ENCODE data around the gene FRMD4B. TPM values are rescaled to one million over a fixed set of nuclear protein-coding genes. Genes with fewer than 3 reads are reported as not detected.

Gene FRMD4B
- total RNA-seq, 1 donor from 2014 or later = 78.0 TPM

DNA sequence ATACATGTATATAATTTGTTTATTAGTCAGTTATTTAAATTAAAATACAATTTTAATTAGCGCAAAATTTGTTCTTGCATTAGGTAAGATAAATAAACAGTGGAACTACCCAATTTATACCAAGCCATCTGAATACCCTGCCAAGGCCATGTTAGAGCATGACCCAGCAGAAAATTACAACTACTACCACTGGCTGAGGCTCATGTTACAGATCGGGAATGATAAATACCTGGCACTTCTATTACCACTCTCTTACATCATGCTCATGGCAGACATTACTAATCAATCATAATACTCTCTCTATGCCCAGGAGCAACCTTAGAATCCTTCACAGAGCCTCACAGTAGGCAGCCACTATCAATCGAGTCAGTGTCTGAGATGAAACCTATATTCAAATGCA lies 242.3 kb downstream of the FRMD4B start:
- Mint-ChIP-seq H3K4me1 (ENCODE audit: low read depth) (peaks cover 2% of the 10 kb centered on the region), H3K27ac (no peak overlapping the region), H3K27me3 (ENCODE audit: low read depth) (peaks cover 23% of the 10 kb centered on the region), H3K9me3 (no peaks in the 10 kb centered on the region), H3K4me3 (ENCODE audit: low read depth) (no peak overlapping the region), H3K36me3 (ENCODE audit: low read depth) (no peaks in the 10 kb centered on the region)
- intact Hi-C loops (cut with micrococcal nuclease) = no loop called here
- DNase-seq (ENCODE audit: low spot score) = no peak

DNA sequence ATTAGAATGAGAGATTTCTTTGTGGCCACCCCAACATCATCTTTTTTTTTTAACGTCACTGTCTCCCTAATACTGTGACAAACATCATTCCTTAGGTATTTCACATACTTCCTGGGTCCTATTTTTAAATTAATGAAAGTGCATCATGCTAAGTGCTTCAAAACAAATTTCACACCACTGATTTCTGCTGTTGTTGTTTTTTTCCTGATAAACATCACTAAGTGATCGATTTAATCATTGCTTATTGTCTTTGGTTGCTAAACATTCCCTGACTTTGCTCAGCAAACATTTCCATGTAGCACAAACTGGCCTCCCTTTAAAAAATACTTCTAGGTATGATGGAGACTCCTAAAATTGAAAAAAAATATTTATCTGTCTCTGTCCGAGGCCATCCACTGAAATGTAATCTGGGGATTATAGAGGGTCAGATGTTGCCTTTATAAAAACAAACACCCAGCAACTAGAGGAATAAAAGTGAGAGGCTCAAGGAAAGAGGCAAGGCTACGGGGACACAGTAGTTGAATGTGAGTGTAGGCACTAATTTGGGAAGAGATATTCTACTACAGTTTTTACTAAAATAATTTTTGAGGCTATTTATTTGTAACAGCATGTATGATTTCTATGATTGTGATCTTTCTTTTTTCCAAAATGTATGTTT lies 243.0 kb downstream of the FRMD4B start:
- DNase-seq (ENCODE audit: low spot score) = no peak
- Mint-ChIP-seq H3K4me3 (ENCODE audit: low read depth) (no peak overlapping the region), H3K27ac (no peak overlapping the region), H3K36me3 (ENCODE audit: low read depth) (no peaks in the 10 kb centered on the region), H3K9me3 (no peaks in the 10 kb centered on the region), H3K4me1 (ENCODE audit: low read depth) (peaks cover 2% of the 10 kb centered on the region), H3K27me3 (ENCODE audit: low read depth) (peaks cover 28% of the 10 kb centered on the region)
- intact Hi-C loops (cut with micrococcal nuclease) = no loop called here

DNA sequence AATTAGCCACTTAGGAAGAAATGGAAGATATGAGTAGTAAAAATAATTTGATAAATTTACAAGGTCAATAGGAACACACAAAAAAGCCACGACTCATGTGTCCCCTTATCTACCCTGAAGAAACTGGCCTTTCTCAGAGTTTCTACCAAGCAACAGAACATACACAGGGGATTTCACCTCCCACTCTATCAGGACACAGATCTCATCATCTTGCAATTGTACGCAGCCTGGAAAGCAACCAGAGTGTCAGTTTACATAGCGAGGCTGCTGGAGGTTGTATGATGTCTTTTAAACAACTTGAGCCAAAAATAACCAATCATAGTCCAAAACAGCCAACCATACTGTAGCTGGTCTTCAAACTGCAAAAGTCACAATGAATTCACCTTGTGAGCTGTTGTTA lies 243.8 kb downstream of the FRMD4B start:
- no peak for DNase-seq (ENCODE audit: low spot score)
- H3K9me3 Mint-ChIP-seq = no peaks in the 10 kb centered on the region
- no peaks in the 10 kb centered on the region for H3K36me3 Mint-ChIP-seq (ENCODE audit: low read depth)
- H3K27ac Mint-ChIP-seq = no peak overlapping the region
- H3K27me3 Mint-ChIP-seq (ENCODE audit: low read depth) = peaks cover 28% of the 10 kb centered on the region
- H3K4me3 Mint-ChIP-seq (ENCODE audit: low read depth) = no peak overlapping the region
- intact Hi-C loops (cut with micrococcal nuclease) = no loop called here
- peaks cover 2% of the 10 kb centered on the region for H3K4me1 Mint-ChIP-seq (ENCODE audit: low read depth)

DNA sequence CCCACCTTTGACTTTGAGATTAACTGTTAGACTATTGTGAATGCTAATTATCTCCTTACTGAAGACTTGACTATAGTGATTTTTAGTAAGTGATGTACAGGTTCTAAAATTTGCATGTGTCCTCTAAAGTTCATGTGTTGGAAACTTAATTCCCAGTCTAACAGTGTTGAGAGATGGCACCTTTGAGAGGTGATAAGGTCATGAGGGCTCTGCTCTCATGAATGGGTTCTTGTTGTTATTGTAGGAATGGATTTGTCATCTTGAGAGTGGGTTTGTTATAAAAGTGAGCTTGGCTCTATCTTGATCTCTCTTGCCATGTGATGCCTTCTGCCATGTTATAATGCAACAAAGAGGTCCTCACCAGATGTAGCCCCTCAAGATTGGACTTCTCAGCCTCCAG lies 244.6 kb downstream of the FRMD4B start:
- peaks cover 2% of the 10 kb centered on the region for H3K4me1 Mint-ChIP-seq (ENCODE audit: low read depth)
- H3K27ac Mint-ChIP-seq = no peak overlapping the region
- H3K9me3 Mint-ChIP-seq = no peaks in the 10 kb centered on the region
- H3K4me3 Mint-ChIP-seq (ENCODE audit: low read depth) = no peak overlapping the region
- intact Hi-C loops (cut with micrococcal nuclease) = no loop called here
- H3K36me3 Mint-ChIP-seq (ENCODE audit: low read depth) = no peaks in the 10 kb centered on the region
- H3K27me3 Mint-ChIP-seq (ENCODE audit: low read depth) = peaks cover 30% of the 10 kb centered on the region
- DNase-seq (ENCODE audit: low spot score) = no peak

DNA sequence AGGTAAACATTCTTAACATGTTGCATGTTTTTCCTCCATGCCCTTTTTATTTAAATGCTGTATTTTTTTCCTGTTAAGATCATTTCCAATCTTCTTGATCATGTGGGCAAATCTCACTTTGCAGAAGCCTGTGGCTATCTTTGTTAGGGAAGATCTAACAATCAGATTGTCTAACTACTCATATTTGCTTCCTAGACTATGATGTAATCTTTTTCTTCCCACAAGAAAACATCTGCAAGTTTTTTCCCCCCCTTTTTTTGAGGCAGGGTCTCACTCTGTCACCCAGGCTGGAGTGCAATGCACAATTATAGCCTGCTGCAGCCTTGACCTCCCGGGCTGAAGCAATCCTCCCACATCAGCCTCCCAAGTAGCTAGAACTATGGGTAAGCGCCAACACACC lies 248.5 kb downstream of the FRMD4B start:
- peaks cover 25% of the 10 kb centered on the region for H3K27me3 Mint-ChIP-seq (ENCODE audit: low read depth)
- no peaks in the 10 kb centered on the region for H3K36me3 Mint-ChIP-seq (ENCODE audit: low read depth)
- no peak overlapping the region for H3K27ac Mint-ChIP-seq
- no peaks in the 10 kb centered on the region for H3K9me3 Mint-ChIP-seq
- no peak overlapping the region for H3K4me3 Mint-ChIP-seq (ENCODE audit: low read depth)
- peaks cover 2% of the 10 kb centered on the region for H3K4me1 Mint-ChIP-seq (ENCODE audit: low read depth)
- intact Hi-C loops (cut with micrococcal nuclease) = no loop called here
- no peak for DNase-seq (ENCODE audit: low spot score)

DNA sequence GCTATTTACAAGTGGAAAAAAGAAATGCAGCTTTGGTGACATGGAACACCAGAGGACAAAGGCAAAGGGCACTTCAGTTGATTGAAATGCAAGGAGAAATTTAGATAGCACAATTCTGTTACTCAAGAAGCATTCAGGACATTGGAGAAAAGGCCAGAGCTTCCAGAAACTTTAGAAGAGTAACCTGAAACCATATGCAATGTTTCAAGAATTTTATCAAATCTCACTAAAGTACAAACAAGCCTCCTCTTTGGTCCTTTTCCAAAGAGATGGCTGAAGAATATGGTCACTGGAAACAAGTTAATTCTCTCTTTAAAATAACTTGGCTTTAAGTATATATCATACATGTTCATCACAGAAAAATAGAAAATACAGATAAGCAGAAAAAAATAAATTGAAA lies 248.9 kb downstream of the FRMD4B start:
- Mint-ChIP-seq H3K9me3 (no peaks in the 10 kb centered on the region), H3K4me3 (ENCODE audit: low read depth) (no peak overlapping the region), H3K36me3 (ENCODE audit: low read depth) (no peaks in the 10 kb centered on the region), H3K27ac (no peak overlapping the region), H3K27me3 (ENCODE audit: low read depth) (peaks cover 23% of the 10 kb centered on the region), H3K4me1 (ENCODE audit: low read depth) (no peaks in the 10 kb centered on the region)
- no peak for DNase-seq (ENCODE audit: low spot score)
- intact Hi-C loops (cut with micrococcal nuclease) = no loop called here

DNA sequence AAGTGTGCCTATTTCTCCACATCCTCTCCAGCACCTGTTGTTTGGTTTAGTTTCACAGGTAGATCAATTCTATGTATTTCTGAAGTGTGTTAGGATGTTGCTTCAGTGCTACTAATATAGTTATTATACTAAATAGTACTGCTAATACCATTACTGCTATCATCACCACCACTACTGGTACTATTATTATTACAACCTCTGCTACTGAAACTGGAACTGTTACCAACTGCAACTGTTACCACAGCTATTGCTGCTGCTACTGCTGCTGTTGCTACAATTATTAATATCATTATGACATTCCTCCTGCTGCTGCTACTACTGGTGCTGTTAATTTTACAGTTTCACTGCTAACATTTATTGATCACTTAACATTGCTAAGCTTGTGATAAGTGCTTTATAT lies 255.2 kb downstream of the FRMD4B start:
- intact Hi-C loops (cut with micrococcal nuclease) = no loop called here
- no peak for DNase-seq (ENCODE audit: low spot score)
- Mint-ChIP-seq H3K9me3 (no peaks in the 10 kb centered on the region), H3K27me3 (ENCODE audit: low read depth) (peaks cover 11% of the 10 kb centered on the region), H3K36me3 (ENCODE audit: low read depth) (no peaks in the 10 kb centered on the region), H3K4me1 (ENCODE audit: low read depth) (peaks cover 3% of the 10 kb centered on the region), H3K27ac (no peak overlapping the region), H3K4me3 (ENCODE audit: low read depth) (no peak overlapping the region)

DNA sequence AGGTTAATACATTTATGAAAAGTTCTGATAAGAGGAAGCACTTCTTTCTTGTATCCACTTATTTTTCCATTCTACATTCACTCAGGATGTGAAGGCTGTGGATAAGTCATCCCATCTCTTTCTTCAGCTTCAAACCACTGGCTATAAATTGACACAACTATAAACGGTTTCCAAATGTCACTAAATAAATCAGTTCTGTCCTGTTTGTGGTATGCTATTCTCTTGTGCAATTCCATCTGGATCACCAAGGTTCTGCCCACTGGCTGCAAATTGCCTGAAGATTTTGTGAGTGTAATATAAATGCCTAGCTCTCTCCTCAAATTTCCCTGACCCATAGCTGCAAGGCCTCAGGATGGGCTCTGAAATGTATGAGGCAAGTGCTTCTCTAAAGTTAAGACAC lies 256.4 kb downstream of the FRMD4B start:
- Mint-ChIP-seq H3K4me1 (ENCODE audit: low read depth) (peaks cover 3% of the 10 kb centered on the region), H3K36me3 (ENCODE audit: low read depth) (no peaks in the 10 kb centered on the region), H3K27me3 (ENCODE audit: low read depth) (peaks cover 11% of the 10 kb centered on the region), H3K27ac (no peak overlapping the region), H3K4me3 (ENCODE audit: low read depth) (no peak overlapping the region), H3K9me3 (no peaks in the 10 kb centered on the region)
- intact Hi-C loops (cut with micrococcal nuclease) = no loop called here
- DNase-seq (ENCODE audit: low spot score) = no peak

DNA sequence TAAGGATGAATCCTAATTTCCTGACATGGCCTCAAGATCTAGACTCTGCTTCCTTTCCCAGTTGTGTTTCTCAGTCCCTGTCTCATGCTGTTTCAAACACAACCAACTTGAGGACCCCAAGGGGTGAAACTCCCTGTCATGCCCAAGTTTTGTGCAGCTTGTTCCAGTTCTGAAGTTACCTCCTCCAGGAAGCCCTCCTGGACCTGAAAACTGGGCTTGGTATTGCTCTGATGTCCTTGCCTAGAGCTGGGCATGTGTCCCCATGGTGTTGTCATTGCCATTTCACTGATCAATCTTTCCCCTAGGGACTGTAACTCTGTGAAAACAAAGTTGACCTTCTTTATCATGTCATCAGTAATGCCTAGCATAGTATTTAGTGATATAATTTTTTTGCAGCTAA lies 257.4 kb downstream of the FRMD4B start:
- H3K36me3 Mint-ChIP-seq (ENCODE audit: low read depth) = no peaks in the 10 kb centered on the region
- no peak for DNase-seq (ENCODE audit: low spot score)
- H3K4me1 Mint-ChIP-seq (ENCODE audit: low read depth) = peaks cover 3% of the 10 kb centered on the region
- H3K27me3 Mint-ChIP-seq (ENCODE audit: low read depth) = peaks cover 15% of the 10 kb centered on the region
- no peak overlapping the region for H3K27ac Mint-ChIP-seq
- H3K9me3 Mint-ChIP-seq = no peaks in the 10 kb centered on the region
- intact Hi-C loops (cut with micrococcal nuclease) = no loop called here
- H3K4me3 Mint-ChIP-seq (ENCODE audit: low read depth) = no peak overlapping the region

DNA sequence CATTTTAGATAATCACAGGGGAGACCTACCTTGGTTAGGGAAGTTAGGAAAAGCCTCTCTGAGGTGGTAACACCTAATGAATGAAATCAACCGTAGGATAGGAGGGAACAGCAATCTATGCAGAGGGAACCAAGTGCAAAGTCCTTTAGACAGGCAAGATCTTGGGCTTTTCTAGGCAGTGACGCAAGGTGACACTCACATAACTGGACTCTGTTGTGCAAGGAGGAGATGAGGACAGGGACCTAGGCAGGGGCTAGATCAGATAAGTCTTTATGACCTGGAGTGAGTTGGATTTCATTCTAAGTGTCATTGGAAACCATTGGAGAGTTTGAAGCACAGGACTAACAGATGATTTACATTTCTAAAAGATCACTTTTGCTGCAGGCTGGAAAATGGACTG lies 258.9 kb downstream of the FRMD4B start:
- Mint-ChIP-seq H3K9me3 (no peaks in the 10 kb centered on the region), H3K4me3 (ENCODE audit: low read depth) (no peak overlapping the region), H3K27ac (no peak overlapping the region), H3K27me3 (ENCODE audit: low read depth) (peaks cover 15% of the 10 kb centered on the region), H3K4me1 (ENCODE audit: low read depth) (peaks cover 3% of the 10 kb centered on the region), H3K36me3 (ENCODE audit: low read depth) (no peaks in the 10 kb centered on the region)
- intact Hi-C loops (cut with micrococcal nuclease) = no loop called here
- DNase-seq (ENCODE audit: low spot score) = no peak

DNA sequence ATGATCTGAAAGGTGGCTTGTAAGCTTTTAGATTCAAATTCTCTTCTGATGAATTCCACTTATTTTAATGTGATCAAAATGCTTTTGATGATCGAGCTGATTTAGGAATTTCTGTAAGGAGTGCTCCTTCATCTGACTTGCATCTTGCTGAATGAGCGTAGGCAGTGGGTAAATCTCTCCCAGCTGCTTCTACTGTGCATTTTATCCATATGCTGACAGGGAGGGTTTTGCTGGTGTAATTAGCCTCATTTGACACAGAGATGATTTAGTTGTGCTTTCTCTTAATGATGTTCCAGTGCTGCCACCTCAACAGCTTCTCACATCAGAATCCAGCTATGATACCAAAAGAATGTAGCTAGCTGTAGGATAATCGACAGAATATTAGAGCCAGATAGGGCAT lies 259.7 kb downstream of the FRMD4B start:
- Mint-ChIP-seq H3K4me1 (ENCODE audit: low read depth) (peaks cover 3% of the 10 kb centered on the region), H3K9me3 (no peaks in the 10 kb centered on the region), H3K27ac (no peak overlapping the region), H3K4me3 (ENCODE audit: low read depth) (no peak overlapping the region), H3K27me3 (ENCODE audit: low read depth) (peaks cover 15% of the 10 kb centered on the region), H3K36me3 (ENCODE audit: low read depth) (no peaks in the 10 kb centered on the region)
- intact Hi-C loops (cut with micrococcal nuclease) = no loop called here
- DNase-seq (ENCODE audit: low spot score) = no peak

DNA sequence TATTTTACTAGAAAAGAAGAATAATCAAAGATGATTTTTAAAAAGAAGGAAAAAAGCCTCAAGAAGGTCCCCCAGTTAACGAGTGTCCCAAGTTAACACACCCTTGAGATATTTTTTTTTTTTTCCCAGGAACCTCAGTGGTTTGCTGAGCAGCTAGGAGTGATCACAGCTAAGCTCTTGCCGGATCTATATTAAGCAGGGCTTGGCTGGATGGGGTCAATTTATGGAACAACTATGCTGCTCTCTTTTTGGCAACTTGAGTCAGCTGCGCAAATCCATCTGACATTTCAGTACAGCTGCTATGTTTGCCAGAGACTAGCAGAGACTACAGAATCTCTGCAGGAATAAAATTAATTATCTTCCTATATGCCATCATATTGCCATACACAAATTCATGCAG lies 263.5 kb downstream of the FRMD4B start, which contains the start of gene LMOD3:
Gene LMOD3, minus strand, starts transcription at position 193 of the 400 bp plus-strand sequence. CDS start 209 bp downstream, outside the sequence.
- Mint-ChIP-seq H3K27ac (no peak within 1 kb of the TSS), H3K4me3 (ENCODE audit: low read depth) (no peak within 1 kb of the TSS), H3K27me3 (ENCODE audit: low read depth) (peaks cover 13% of the 10 kb centered on the region), H3K36me3 (ENCODE audit: low read depth) (no peaks in the 10 kb centered on the region), H3K4me1 (ENCODE audit: low read depth) (peaks cover 4% of the 10 kb centered on the region), H3K9me3 (no peaks in the 10 kb centered on the region)
- intact Hi-C loops (cut with micrococcal nuclease) = loop anchor here (5.0 kb wide), 2 partner anchors 40 to 305 kb away; no protein-coding TSS in a partner anchor
- no peak for DNase-seq (ENCODE audit: low spot score)

DNA sequence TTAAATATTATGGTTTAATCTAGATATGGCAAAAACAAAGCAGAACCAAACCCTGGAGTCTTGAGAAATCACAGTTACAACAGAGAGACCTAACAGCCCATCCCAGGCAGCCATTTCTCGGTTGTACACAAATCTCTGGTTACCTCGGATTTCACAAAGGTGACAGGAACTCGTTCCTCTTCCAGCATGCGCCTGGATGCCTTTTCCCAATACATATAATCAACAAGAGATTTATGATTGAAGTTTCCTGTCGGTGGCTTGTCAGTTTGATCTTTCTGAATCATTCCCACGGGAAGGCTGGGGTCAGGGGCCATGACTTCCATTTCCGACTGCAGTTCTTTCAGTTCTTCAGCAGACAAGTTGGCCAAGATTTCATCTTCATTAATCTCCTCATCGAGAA lies 263.9 kb downstream of the FRMD4B start:
- no peak for DNase-seq (ENCODE audit: low spot score)
- peaks cover 11% of the 10 kb centered on the region for H3K27me3 Mint-ChIP-seq (ENCODE audit: low read depth)
- H3K4me1 Mint-ChIP-seq (ENCODE audit: low read depth) = peaks cover 4% of the 10 kb centered on the region
- H3K36me3 Mint-ChIP-seq (ENCODE audit: low read depth) = no peaks in the 10 kb centered on the region
- intact Hi-C loops (cut with micrococcal nuclease) = loop anchor here (1.0 to 5.0 kb wide), 3 partner anchors 40 to 305 kb away; no protein-coding TSS in a partner anchor
- no peaks in the 10 kb centered on the region for H3K9me3 Mint-ChIP-seq
- H3K4me3 Mint-ChIP-seq (ENCODE audit: low read depth) = no peak overlapping the region
- H3K27ac Mint-ChIP-seq = no peak overlapping the region
